ENCODE results near the gene RASSF8. TPM values are rescaled to one million over a fixed set of nuclear protein-coding genes. Genes with fewer than 3 reads are reported as not detected.
A peak's percentile ranks its signal among the peaks of the same experiment; 100 is the strongest.

RASSF8 gene
- total RNA-seq, 1 donor from 2014 or later = 29.6 TPM

- TF ChIP-seq CTCF (conservative IDR thresholded peaks at IDR 0.05; ENCODE audit: low read depth, low read length) = no peak
- DNase-seq (ENCODE audit: low read depth) = no peak
- H3K4me3 ChIP-seq (ENCODE audit: low read depth, low read length) = no peak overlapping the region
Observed at GRCh38 chr12:25943940-25944339, 14.5 kb upstream of the RASSF8 start.

GRCh38 chr12:25949343-25949742 lies 9.1 kb upstream of the RASSF8 start:
- DNase-seq (ENCODE audit: low read depth) = no peak
- H3K4me3 ChIP-seq (ENCODE audit: low read depth, low read length) = no peak overlapping the region
- TF ChIP-seq CTCF (conservative IDR thresholded peaks at IDR 0.05; ENCODE audit: low read depth, low read length) = no peak

- DNase-seq (ENCODE audit: low read depth) = no peak
- no peak for TF ChIP-seq CTCF (conservative IDR thresholded peaks at IDR 0.05; ENCODE audit: low read depth, low read length)
- H3K4me3 ChIP-seq (ENCODE audit: low read depth, low read length) = no peak overlapping the region
Observed at GRCh38 chr12:25950329-25951115, 8.0 kb upstream of the RASSF8 start.

GRCh38 chr12:25957793-25958427 lies 572 bp upstream of the RASSF8 start:
- no peak for TF ChIP-seq CTCF (conservative IDR thresholded peaks at IDR 0.05; ENCODE audit: low read depth, low read length)
- no peak for DNase-seq (ENCODE audit: low read depth)
- H3K4me3 ChIP-seq (ENCODE audit: low read depth, low read length) = peak overlapping the region; percentile 67

- H3K4me3 ChIP-seq (ENCODE audit: low read depth, low read length) = peak overlapping the region; percentile 75
- DNase-seq (ENCODE audit: low read depth) = no peak
- TF ChIP-seq CTCF (conservative IDR thresholded peaks at IDR 0.05; ENCODE audit: low read depth, low read length) = peak; percentile 24
Observed at GRCh38 chr12:25959071-25959961, 834 bp downstream of the RASSF8 start.

GRCh38 chr12:25960143-25960542 lies 1.7 kb downstream of the RASSF8 start:
- DNase-seq (ENCODE audit: low read depth) = no peak
- peak; percentile 44 for TF ChIP-seq CTCF (conservative IDR thresholded peaks at IDR 0.05; ENCODE audit: low read depth, low read length)
- H3K4me3 ChIP-seq (ENCODE audit: low read depth, low read length) = peak overlapping the region; percentile 75
